GM23338 (cell line): ENCODE data around the gene POLR3A. TPM values are rescaled to one million over a fixed set of nuclear protein-coding genes. Genes with fewer than 3 reads are reported as not detected.

Experiments used
- ATAC-seq: fragments of 200-7000 bp; cut with Tn5 transposase; 3 replicates; pipeline ENCODE4 v1.9.1; 2020
- DNase-seq: peaks from one replicate; pipeline ENCODE4 v3.0.0-alpha.2; 2015; ENCODE audit warnings: low spot score
- H2AFZ ChIP-seq: fragments of 200-600 bp; sonication (generic); 2 replicates; pipeline ENCODE4 v1.8.0; 2016; ENCODE audit warnings: antibody characterized with exemption, mild to moderate bottlenecking, moderate library complexity
- H3F3A ChIP-seq: fragments of 200-600 bp; sonication (generic); replicated peaks from 2 replicates; pipeline ENCODE4 v1.8.0; 2017; ENCODE audit warnings: antibody characterized with exemption, mixed run types, low read depth
- H3K27ac ChIP-seq: fragments of 200-600 bp; sonication (generic); 2 replicates; pipeline ENCODE4 v1.6.1; 2016; ENCODE audit warnings: low read depth
- H3K27me3 ChIP-seq: fragments of 200-600 bp; sonication (generic); 2 replicates; pipeline ENCODE4 v1.8.0; 2016; ENCODE audit warnings: mild to moderate bottlenecking, mixed run types, moderate library complexity; ENCODE audit not compliant: insufficient read depth
- H3K36me3 ChIP-seq: fragments of 200-600 bp; sonication (generic); 2 replicates; pipeline ENCODE4 v1.8.0; 2016; ENCODE audit warnings: mild to moderate bottlenecking; ENCODE audit not compliant: insufficient read depth
- H3K4me1 ChIP-seq: fragments of 200-600 bp; sonication (generic); 2 replicates; pipeline ENCODE4 v1.8.0; 2016; ENCODE audit warnings: mild to moderate bottlenecking, moderate library complexity; ENCODE audit not compliant: insufficient read depth
- H3K4me2 ChIP-seq: fragments of 200-600 bp; sonication (generic); 2 replicates; pipeline ENCODE4 v1.7.1; 2017; ENCODE audit warnings: mixed run types
- H3K4me3 ChIP-seq: fragments of 200-600 bp; sonication (generic); 2 replicates; pipeline ENCODE4 v1.6.1; 2016; ENCODE audit warnings: mixed run types
- H3K79me2 ChIP-seq: fragments of 200-600 bp; sonication (generic); replicated peaks from 2 replicates; pipeline ENCODE4 v1.8.0; 2017; ENCODE audit warnings: mild to moderate bottlenecking; ENCODE audit not compliant: insufficient read depth
- H3K9me2 ChIP-seq: fragments of 200-600 bp; sonication (generic); 2 replicates; pipeline ENCODE4 v1.8.0; 2017; ENCODE audit not compliant: insufficient read depth
- H4K20me1 ChIP-seq: fragments of 200-600 bp; sonication (generic); replicated peaks from 2 replicates; pipeline ENCODE4 v1.8.0; 2017; ENCODE audit warnings: mild to moderate bottlenecking; ENCODE audit not compliant: insufficient read depth
- H3K27ac Mint-ChIP-seq: 2 replicates; pipeline ENCODE4 v1.8.0; 2020; ENCODE audit warnings: inconsistent platforms, mild to moderate bottlenecking, moderate library complexity, mixed read lengths
- H3K27me3 Mint-ChIP-seq: 3 replicates; pipeline ENCODE4 v1.8.0; 2022; ENCODE audit warnings: low read depth, mild to moderate bottlenecking, moderate library complexity, mixed read lengths, inconsistent platforms; ENCODE audit not compliant: insufficient read depth, poor library complexity
- H3K36me3 Mint-ChIP-seq: 3 replicates; pipeline ENCODE4 v1.8.0; 2021; ENCODE audit warnings: low read depth, mild to moderate bottlenecking, inconsistent platforms, moderate library complexity, mixed read lengths
- H3K4me1 Mint-ChIP-seq: 3 replicates; pipeline ENCODE4 v1.8.0; 2020; ENCODE audit warnings: mild to moderate bottlenecking, inconsistent platforms, mixed read lengths
- H3K4me3 Mint-ChIP-seq: 3 replicates; pipeline ENCODE4 v1.8.0; 2021; ENCODE audit warnings: moderate library complexity, mild to moderate bottlenecking, inconsistent platforms, mixed read lengths
- H3K9me3 Mint-ChIP-seq: 3 replicates; pipeline ENCODE4 v1.8.0; 2020; ENCODE audit warnings: moderate library complexity, mild to moderate bottlenecking, inconsistent platforms, mixed read lengths
- CREB1 ChIP-seq: fragments of 250-450 bp; sonication (Bioruptor Pico); IDR thresholded peaks from 2 replicates; pipeline ENCODE4 v1.5.0; 2020; ENCODE audit warnings: low read depth, mild to moderate bottlenecking, moderate library complexity
- CTCF ChIP-seq, 2 experiments: fragments of 200-600 bp in 1 of 2; sonication (generic) in 1 of 2; conservative IDR thresholded peaks; 2 replicates each; pipeline versions ENCODE4 v1.5.1 to v1.6.1; 2016 to 2017; ENCODE audit warnings: antibody characterized with exemption in 2 of 2, low read depth in 2 of 2, mild to moderate bottlenecking in 2 of 2, moderate library complexity in 1 of 2
- JUNB ChIP-seq: IDR thresholded peaks from one replicate; pipeline ENCODE4 v1.6.1; 2016; ENCODE audit warnings: antibody characterized with exemption; ENCODE audit not compliant: unreplicated experiment
- POLR2AphosphoS5 ChIP-seq: IDR thresholded peaks from 2 replicates; pipeline ENCODE4 v1.6.1; 2016; ENCODE audit warnings: antibody characterized with exemption, low read depth
- REST ChIP-seq: IDR thresholded peaks from one replicate; pipeline ENCODE4 v1.6.1; 2018; ENCODE audit warnings: antibody characterized with exemption; ENCODE audit not compliant: unreplicated experiment
- STAT1 ChIP-seq: IDR thresholded peaks from one replicate; pipeline ENCODE4 v1.6.1; 2016; ENCODE audit warnings: antibody characterized with exemption; ENCODE audit not compliant: unreplicated experiment
- ZNF114 ChIP-seq: fragments of 250-450 bp; sonication (Bioruptor Pico); IDR thresholded peaks from 2 replicates; pipeline ENCODE4 v1.5.0; 2020; ENCODE audit warnings: mild to moderate bottlenecking, moderate library complexity
- ZNF331 ChIP-seq: fragments of 250-450 bp; sonication (Bioruptor Pico); IDR thresholded peaks from 2 replicates; pipeline ENCODE4 v1.5.0; 2020; ENCODE audit warnings: low read depth, mild to moderate bottlenecking, moderate library complexity
- polyA plus RNA-seq: library from polyadenylated mRNA; unstranded; fragments of >200 nt; fragmentation: Nextera tagmentation; extraction: Ambion mirVana; gene quantifications from 2 replicates; pipeline ENCODE4 v1.2.1, GENCODE V29; 2016
- total RNA-seq: library from RNA; depleted of rRNA; stranded (reverse); fragments of >200 nt; shearing (Covaris generic); gene quantifications from 2 replicates; pipeline ENCODE4 v1.2.3, GENCODE V29; 2014
- TF ChIP-seq, protein P1 (sequence below): fragments of 250-450 bp; sonication (Bioruptor Pico); IDR thresholded peaks from 2 replicates; pipeline ENCODE4 v1.5.0; 2020; ENCODE audit warnings: mild to moderate bottlenecking, moderate library complexity

Gene POLR3A
- total and polyA plus RNA-seq, 2 experiments from 2014 or later = 11.6 to 35.5 TPM

- TF ChIP-seq, protein P1, sequence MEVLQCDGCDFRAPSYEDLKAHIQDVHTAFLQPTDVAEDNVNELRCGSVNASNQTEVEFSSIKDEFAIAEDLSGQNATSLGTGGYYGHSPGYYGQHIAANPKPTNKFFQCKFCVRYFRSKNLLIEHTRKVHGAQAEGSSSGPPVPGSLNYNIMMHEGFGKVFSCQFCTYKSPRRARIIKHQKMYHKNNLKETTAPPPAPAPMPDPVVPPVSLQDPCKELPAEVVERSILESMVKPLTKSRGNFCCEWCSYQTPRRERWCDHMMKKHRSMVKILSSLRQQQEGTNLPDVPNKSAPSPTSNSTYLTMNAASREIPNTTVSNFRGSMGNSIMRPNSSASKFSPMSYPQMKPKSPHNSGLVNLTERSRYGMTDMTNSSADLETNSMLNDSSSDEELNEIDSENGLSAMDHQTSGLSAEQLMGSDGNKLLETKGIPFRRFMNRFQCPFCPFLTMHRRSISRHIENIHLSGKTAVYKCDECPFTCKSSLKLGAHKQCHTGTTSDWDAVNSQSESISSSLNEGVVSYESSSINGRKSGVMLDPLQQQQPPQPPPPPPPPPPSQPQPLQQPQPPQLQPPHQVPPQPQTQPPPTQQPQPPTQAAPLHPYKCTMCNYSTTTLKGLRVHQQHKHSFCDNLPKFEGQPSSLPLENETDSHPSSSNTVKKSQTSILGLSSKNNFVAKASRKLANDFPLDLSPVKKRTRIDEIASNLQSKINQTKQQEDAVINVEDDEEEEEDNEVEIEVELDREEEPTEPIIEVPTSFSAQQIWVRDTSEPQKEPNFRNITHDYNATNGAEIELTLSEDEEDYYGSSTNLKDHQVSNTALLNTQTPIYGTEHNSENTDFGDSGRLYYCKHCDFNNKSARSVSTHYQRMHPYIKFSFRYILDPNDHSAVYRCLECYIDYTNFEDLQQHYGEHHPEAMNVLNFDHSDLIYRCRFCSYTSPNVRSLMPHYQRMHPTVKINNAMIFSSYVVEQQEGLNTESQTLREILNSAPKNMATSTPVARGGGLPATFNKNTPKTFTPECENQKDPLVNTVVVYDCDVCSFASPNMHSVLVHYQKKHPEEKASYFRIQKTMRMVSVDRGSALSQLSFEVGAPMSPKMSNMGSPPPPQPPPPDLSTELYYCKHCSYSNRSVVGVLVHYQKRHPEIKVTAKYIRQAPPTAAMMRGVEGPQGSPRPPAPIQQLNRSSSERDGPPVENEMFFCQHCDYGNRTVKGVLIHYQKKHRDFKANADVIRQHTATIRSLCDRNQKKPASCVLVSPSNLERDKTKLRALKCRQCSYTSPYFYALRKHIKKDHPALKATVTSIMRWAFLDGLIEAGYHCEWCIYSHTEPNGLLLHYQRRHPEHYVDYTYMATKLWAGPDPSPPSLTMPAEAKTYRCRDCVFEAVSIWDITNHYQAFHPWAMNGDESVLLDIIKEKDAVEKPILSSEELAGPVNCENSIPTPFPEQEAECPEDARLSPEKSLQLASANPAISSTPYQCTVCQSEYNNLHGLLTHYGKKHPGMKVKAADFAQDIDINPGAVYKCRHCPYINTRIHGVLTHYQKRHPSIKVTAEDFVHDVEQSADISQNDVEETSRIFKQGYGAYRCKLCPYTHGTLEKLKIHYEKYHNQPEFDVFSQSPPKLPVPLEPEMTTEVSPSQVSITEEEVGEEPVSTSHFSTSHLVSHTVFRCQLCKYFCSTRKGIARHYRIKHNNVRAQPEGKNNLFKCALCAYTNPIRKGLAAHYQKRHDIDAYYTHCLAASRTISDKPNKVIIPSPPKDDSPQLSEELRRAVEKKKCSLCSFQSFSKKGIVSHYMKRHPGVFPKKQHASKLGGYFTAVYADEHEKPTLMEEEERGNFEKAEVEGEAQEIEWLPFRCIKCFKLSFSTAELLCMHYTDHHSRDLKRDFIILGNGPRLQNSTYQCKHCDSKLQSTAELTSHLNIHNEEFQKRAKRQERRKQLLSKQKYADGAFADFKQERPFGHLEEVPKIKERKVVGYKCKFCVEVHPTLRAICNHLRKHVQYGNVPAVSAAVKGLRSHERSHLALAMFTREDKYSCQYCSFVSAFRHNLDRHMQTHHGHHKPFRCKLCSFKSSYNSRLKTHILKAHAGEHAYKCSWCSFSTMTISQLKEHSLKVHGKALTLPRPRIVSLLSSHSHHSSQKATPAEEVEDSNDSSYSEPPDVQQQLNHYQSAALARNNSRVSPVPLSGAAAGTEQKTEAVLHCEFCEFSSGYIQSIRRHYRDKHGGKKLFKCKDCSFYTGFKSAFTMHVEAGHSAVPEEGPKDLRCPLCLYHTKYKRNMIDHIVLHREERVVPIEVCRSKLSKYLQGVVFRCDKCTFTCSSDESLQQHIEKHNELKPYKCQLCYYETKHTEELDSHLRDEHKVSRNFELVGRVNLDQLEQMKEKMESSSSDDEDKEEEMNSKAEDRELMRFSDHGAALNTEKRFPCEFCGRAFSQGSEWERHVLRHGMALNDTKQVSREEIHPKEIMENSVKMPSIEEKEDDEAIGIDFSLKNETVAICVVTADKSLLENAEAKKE = no peak
- TF ChIP-seq ZNF331 (CRISPR knock-in tag) (no peak), STAT1 (no peak), JUNB (no peak), CTCF (conservative IDR thresholded peaks at IDR 0.05; ENCODE audit: low read depth in 2 of 2) (no peak), ZNF114 (no peak)
Observed at GRCh38 chr10:77922566-77923179, 106.6 kb downstream of the POLR3A start (continued).

GRCh38 chr10:77922055-77922454 lies 107.3 kb downstream of the POLR3A start:
- Histone ChIP-seq H3F3A (peaks cover 5% of the 10 kb centered on the region; the same call in 1 of the 2 replicates), H3K79me2 (peaks cover 88% of the 10 kb centered on the region), H2AFZ (no peak overlapping the region), H3K4me1 (peaks cover 44% of the 10 kb centered on the region), H3K9me2 (no peaks in the 10 kb centered on the region), H3K27ac (no peak overlapping the region), H3K36me3 (no peaks in the 10 kb centered on the region), H4K20me1 (peaks cover 13% of the 10 kb centered on the region), H3K4me3 (no peak overlapping the region), H3K4me2 (no peak overlapping the region), H3K27me3 (no peaks in the 10 kb centered on the region)
- H3K4me1 Mint-ChIP-seq = peaks cover 40% of the 10 kb centered on the region
- H3K36me3 Mint-ChIP-seq = peaks cover 10% of the 10 kb centered on the region
- H3K9me3 Mint-ChIP-seq = no peaks in the 10 kb centered on the region
- no peak overlapping the region for H3K4me3 Mint-ChIP-seq
- ATAC-seq (no peak), DNase-seq (no peak)
- H3K27ac Mint-ChIP-seq = no peak overlapping the region
- H3K27me3 Mint-ChIP-seq = peaks cover 13% of the 10 kb centered on the region
- no peak for TF ChIP-seq REST
- no peak for TF ChIP-seq CTCF (conservative IDR thresholded peaks at IDR 0.05; ENCODE audit: low read depth in 2 of 2)
- TF ChIP-seq POLR2AphosphoS5 = no peak
- no peak for TF ChIP-seq CREB1 (CRISPR knock-in tag)
- TF ChIP-seq ZNF114 = no peak
